H1 (cell line): ENCODE measurements around the gene CPXM1.

Source experiments
- CHD2 ChIP-seq: IDR thresholded peaks from 2 replicates; pipeline ENCODE4 v1.6.1; 2012; ENCODE audit warnings: low read length, improper control_type of control experiment
- CTCF ChIP-seq, 3 experiments: IDR thresholded peaks; 1 replicate in 2 of 3; 2 replicates in 1 of 3; pipeline versions ENCODE4 v1.5.1 to v1.6.1; 2011; ENCODE audit warnings: low read length in 3 of 3, mild to moderate bottlenecking in 3 of 3, inconsistent platforms in 2 of 3, low read depth in 1 of 3, moderate library complexity in 1 of 3; ENCODE audit not compliant: insufficient read depth in 1 of 3; ENCODE audit errors: control extremely low read depth in 1 of 3
- EP300 ChIP-seq, 2 experiments: IDR thresholded peaks; 1 replicate in 1 of 2; 2 replicates in 1 of 2; pipeline ENCODE4 v1.6.1; 2011 to 2012; ENCODE audit warnings: low read depth in 2 of 2, low read length in 2 of 2, mild to moderate bottlenecking in 2 of 2, borderline replicate concordance in 1 of 2, inconsistent platforms in 1 of 2, moderate library complexity in 1 of 2
- JUND ChIP-seq: IDR thresholded peaks from 2 replicates; pipeline ENCODE4 v1.6.1; 2011; ENCODE audit warnings: mild to moderate bottlenecking, improper control_type of control experiment, low read length
- POLR2A ChIP-seq, 2 experiments: IDR thresholded peaks; 1 replicate in 1 of 2; 2 replicates in 1 of 2; pipeline ENCODE4 v1.6.1; 2011; ENCODE audit warnings: low read depth in 2 of 2, low read length in 2 of 2, mild to moderate bottlenecking in 2 of 2; ENCODE audit errors: control extremely low read depth in 1 of 2
- POLR2AphosphoS5 ChIP-seq: IDR thresholded peaks from 2 replicates; pipeline ENCODE4 v1.6.1; 2011; ENCODE audit warnings: low read depth, low read length
- RNF2 ChIP-seq: fragments of 200-900, 300-1000 bp; sonication (generic); IDR thresholded peaks from 2 replicates; pipeline ENCODE4 v1.7.1; 2016; ENCODE audit warnings: borderline replicate concordance, low read depth, mild to moderate bottlenecking, antibody characterized with exemption, low read length; ENCODE audit not compliant: poor library complexity, severe bottlenecking; ENCODE audit errors: missing control alignments
- TF ChIP-seq, protein P1 (sequence below): IDR thresholded peaks from 2 replicates; pipeline ENCODE4 v1.6.1; 2011; ENCODE audit warnings: low read length, improper control_type of control experiment
- TF ChIP-seq, protein P2 (sequence below): IDR thresholded peaks from 2 replicates; pipeline ENCODE4 v1.6.1; 2011; ENCODE audit warnings: low read depth, mild to moderate bottlenecking, low read length; ENCODE audit not compliant: insufficient read depth

DNA sequence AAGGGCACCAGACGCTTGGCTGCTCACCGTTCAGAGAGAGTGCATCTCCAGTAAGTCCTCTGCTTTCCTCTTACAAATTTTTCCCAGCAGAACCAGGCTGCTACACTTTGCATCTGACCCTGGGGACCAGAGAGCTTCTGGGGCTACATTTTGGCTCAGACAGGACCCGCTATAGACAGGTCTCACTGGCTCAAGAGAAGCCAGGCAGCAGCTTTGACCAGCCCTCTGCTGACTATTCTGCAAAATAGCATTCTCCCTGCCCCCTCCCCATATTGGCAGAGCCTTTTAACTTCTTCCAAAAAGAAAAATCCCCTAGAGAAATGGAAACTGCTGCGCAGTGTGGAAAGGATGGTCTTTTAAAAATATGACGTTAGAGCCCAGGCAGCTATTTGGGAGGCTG, 37.2 kb downstream of the CPXM1 start:
- TF ChIP-seq, protein P1, sequence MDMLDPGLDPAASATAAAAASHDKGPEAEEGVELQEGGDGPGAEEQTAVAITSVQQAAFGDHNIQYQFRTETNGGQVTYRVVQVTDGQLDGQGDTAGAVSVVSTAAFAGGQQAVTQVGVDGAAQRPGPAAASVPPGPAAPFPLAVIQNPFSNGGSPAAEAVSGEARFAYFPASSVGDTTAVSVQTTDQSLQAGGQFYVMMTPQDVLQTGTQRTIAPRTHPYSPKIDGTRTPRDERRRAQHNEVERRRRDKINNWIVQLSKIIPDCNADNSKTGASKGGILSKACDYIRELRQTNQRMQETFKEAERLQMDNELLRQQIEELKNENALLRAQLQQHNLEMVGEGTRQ: no peak
- TF ChIP-seq CHD2 (no peak), POLR2A (IDR thresholded peaks at IDR 0.05; ENCODE audit: control extremely low read depth in 1 of 2, low read depth in 2 of 2, low read length in 2 of 2) (no peak), EP300 (IDR thresholded peaks at IDR 0.05; ENCODE audit: borderline replicate concordance in 1 of 2, low read depth in 2 of 2, low read length in 2 of 2) (no peak), CTCF (IDR thresholded peaks at IDR 0.05; ENCODE audit: control extremely low read depth in 1 of 3, insufficient read depth in 1 of 3, low read depth in 1 of 3, low read length in 3 of 3) (peak in 2 of 3 experiments; percentile 4 to 13; a peak in 1 of 4 replicates), JUND (no peak), RNF2 (no peak), POLR2AphosphoS5 (no peak)
- TF ChIP-seq, protein P2, sequence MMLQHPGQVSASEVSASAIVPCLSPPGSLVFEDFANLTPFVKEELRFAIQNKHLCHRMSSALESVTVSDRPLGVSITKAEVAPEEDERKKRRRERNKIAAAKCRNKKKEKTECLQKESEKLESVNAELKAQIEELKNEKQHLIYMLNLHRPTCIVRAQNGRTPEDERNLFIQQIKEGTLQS: no peak
